C4-2B (cell line): ENCODE data around the gene INTS7.

Source experiments
- H3K27ac ChIP-seq: fragments of 450-650 bp; 2 replicates; pipeline ENCODE4 v1.5.1; 2017
- CTCF ChIP-seq: fragments of 450-650 bp; conservative IDR thresholded peaks from 2 replicates; pipeline ENCODE4 v1.5.1; 2017; ENCODE audit warnings: mild to moderate bottlenecking
- ZFX ChIP-seq: fragments of 450-650 bp; IDR thresholded peaks from 2 replicates; pipeline ENCODE4 v1.6.1; 2017

INTS7 gene

GRCh38 chr1:211928993-211929637 is 106.2 kb downstream of the INTS7 start:
- peak overlapping the region; percentile 67 for H3K27ac ChIP-seq
- TF ChIP-seq CTCF (no peak), ZFX (no peak)

GRCh38 chr1:211928290-211928801 is 107.0 kb downstream of the INTS7 start:
- H3K27ac ChIP-seq: peak overlapping the region; percentile 67; the same call in 1 of the 2 replicates
- TF ChIP-seq CTCF (no peak), ZFX (no peak)

GRCh38 chr1:211925016-211925415 is 110.3 kb downstream of the INTS7 start:
- TF ChIP-seq CTCF (no peak), ZFX (no peak)
- H3K27ac ChIP-seq: no peak overlapping the region

- TF ChIP-seq ZFX (no peak), CTCF (no peak)
Measured at GRCh38 chr1:211924256-211924655, 111.1 kb downstream of the INTS7 start.

GRCh38 chr1:211923095-211923494 is 112.3 kb downstream of the INTS7 start:
- no peak overlapping the region for H3K27ac ChIP-seq
- TF ChIP-seq CTCF (no peak), ZFX (no peak)

More at GRCh38 chr1:211924256-211924655, 111.1 kb downstream of the INTS7 start:
- H3K27ac ChIP-seq: no peak overlapping the region

- no peak overlapping the region for H3K27ac ChIP-seq
- TF ChIP-seq CTCF (no peak), ZFX (no peak)
Measured at GRCh38 chr1:211921579-211922095, 113.7 kb downstream of the INTS7 start.

- TF ChIP-seq CTCF: no peak
- no peak for TF ChIP-seq ZFX
- peak overlapping the region; percentile 24 for H3K27ac ChIP-seq
Measured at GRCh38 chr1:211920602-211921226, 114.6 kb downstream of the INTS7 start.
